Stimulated activated CD8-positive, alpha-beta memory T cell treated with anti-CD3 and anti-CD28 coated beads, Interleukin-15, amount 100 ng/mL, for 24 hours (primary cell): ENCODE data around the gene GLP2R.
"Not testable (repeated sequence)": the region's sequence is repeated elsewhere in the genome, so short reads cannot be mapped to it uniquely, and the experiment has no call there.

Experiments
- DNase-seq: peaks from one replicate; pipeline ENCODE4 v3.0.0-alpha.2; 2020; ENCODE audit warnings: low read depth

Gene GLP2R, protein sequence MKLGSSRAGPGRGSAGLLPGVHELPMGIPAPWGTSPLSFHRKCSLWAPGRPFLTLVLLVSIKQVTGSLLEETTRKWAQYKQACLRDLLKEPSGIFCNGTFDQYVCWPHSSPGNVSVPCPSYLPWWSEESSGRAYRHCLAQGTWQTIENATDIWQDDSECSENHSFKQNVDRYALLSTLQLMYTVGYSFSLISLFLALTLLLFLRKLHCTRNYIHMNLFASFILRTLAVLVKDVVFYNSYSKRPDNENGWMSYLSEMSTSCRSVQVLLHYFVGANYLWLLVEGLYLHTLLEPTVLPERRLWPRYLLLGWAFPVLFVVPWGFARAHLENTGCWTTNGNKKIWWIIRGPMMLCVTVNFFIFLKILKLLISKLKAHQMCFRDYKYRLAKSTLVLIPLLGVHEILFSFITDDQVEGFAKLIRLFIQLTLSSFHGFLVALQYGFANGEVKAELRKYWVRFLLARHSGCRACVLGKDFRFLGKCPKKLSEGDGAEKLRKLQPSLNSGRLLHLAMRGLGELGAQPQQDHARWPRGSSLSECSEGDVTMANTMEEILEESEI

DNA sequence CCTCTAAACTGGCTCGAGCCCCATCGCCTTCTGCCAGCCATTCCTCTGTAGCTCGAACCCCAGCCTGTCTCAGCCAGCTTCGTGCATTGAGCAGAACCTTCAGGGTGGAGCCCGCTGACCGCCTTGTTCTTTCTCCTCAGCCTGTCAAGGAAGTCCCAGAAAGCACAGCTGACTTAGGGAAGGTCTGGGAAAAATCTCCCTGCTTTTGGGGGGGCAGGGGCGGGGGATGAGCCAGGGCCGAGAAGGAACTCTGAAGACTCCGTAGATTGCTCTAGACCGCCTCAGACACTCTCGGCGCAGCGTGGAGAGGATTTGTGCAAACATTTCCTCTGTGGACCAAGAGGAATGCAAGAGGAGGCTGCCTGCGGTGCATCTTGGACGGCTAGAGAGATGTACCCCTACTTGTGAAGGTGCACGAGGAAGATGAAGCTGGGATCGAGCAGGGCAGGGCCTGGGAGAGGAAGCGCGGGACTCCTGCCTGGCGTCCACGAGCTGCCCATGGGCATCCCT is at the start of gene GLP2R:
Gene GLP2R, plus strand, starts transcription at position 284 of the 510 bp plus-strand sequence. Its CDS starts 140 bp downstream, at position 424.
- no peak for DNase-seq

DNA sequence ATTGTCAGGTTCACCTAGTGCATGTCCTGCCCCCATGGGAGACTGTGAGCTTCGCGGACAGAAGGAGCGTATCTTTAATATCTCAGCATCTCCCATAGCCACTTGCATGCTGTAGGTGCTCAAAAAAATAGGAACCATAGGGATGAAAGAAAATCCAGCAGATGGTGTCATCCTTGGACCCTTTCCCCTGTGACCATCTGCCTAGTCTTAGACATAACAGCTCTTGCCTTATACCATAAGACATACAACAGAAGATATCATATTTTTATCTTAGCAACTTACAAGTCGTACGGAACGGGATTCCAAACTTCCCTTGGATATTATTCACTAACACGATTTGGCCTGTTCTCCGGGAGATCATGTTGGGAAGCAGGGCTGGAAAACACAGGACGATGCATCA is 48.8 kb upstream of the GLP2R start:
- no peak for DNase-seq

DNA sequence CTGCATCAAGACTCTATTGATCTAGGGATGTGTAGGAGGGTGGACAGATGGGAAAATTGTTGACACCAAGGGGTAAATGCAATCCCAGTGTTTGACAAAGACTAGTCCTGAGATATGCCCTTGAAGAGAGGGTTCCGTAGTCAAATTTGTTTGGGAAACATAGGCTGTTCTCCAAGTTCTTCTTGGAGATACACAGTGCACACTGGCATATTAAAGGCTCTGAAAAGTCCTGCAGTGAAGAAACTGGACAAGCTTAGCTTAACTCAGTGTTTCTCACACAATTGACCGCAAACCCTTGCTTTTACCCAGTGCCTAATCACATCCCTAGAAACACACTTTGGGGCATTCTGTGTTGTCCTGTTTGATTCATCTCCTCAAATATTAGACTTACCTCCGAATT is 45.2 kb upstream of the GLP2R start:
- DNase-seq, result no peak

DNA sequence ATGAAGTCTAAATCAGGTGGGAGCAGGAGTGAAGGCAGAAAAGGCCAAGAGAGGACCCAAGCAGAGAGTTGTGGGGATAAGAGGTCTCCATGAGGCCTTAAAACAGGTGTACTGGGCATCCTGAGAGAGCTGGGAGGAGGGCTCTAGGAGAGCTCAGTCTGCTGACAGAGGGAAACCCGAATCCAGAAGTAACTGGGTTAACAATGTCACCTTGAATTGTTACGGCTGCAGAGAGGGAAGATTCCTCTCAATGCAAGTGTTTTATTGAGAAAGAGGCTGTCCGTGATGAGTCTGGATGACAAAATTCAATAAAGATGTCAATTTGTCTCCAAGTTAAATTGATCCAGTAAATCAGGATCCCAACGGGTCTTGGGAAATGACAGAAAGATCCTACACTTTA is 42.7 kb upstream of the GLP2R start:
- DNase-seq, result no peak

DNA sequence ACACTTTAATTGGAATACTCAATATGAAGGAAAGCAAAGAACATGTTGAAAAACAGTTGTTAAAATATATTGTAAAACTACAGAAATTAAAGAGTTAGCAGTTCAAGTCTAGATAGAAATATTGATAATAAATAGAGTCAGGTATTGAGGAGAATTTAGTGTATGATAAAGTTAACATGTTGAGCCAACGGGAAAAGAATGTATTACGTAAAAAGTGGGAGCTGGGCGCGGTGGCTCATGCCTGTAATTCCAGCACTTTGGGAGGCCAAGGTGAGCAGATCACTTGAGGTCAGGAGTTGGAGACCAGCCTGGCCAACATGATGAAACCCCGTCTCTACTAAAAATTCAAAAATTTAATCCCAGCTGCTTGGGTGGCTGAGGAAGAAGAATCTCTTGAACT is 42.3 kb upstream of the GLP2R start:
- DNase-seq, result not testable (repeated sequence)

DNA sequence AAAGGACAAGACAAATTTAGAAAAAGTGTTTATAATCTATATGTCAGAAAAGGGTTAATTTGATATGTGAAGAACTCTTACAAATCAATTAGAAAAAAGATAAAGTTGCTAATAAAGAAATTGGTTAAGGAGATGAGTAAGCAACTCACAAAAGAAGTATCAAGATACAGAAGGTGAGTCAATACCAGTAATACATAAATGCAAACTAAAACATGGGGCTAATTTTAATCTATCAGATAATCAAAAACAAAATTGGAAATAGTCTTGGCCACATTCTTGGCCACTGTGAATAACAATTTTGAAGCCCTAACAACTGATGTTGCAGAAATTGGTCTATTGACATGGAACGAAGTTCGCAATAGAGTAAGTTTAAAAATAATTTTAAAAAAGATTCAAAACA is 41.2 kb upstream of the GLP2R start:
- no peak for DNase-seq

DNA sequence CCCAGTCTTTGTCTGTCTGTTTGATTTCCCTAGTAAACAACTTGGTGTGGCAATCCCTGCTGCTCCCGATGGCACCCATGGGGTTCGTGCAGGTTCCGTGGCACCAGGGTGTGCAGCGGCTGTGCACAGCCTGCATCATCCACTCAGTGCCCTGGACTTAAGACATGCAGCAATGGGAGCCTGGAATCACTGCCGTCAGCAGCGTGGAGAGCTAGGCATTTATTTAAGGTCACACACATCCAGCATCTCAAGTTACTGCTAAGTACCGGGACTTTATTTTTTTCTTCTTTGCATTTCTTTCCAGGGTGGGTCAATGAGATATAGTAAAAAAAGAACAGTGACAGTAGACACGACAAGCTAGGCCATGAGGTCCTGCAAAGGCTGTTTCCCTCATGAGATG is 37.1 kb upstream of the GLP2R start:
- no peak for DNase-seq

DNA sequence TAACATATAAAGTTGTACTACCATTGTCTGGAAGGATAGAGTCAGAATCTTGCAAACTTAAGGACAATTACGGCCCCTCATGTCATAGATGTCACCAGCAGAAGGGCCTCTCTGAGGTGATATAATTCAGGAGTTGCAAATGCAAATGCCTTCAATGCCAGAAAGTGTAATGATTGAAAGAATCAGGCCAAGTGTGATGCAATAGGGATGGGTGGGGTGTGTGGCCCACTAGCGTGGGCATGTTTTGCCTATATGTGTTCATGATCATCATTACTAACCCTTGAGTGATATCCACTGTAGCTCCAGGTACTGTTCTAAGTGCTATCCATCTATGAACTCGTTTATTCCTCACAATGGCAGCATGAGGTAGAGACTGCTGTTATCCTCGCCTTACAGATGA is 35.4 kb upstream of the GLP2R start:
- no peak for DNase-seq

DNA sequence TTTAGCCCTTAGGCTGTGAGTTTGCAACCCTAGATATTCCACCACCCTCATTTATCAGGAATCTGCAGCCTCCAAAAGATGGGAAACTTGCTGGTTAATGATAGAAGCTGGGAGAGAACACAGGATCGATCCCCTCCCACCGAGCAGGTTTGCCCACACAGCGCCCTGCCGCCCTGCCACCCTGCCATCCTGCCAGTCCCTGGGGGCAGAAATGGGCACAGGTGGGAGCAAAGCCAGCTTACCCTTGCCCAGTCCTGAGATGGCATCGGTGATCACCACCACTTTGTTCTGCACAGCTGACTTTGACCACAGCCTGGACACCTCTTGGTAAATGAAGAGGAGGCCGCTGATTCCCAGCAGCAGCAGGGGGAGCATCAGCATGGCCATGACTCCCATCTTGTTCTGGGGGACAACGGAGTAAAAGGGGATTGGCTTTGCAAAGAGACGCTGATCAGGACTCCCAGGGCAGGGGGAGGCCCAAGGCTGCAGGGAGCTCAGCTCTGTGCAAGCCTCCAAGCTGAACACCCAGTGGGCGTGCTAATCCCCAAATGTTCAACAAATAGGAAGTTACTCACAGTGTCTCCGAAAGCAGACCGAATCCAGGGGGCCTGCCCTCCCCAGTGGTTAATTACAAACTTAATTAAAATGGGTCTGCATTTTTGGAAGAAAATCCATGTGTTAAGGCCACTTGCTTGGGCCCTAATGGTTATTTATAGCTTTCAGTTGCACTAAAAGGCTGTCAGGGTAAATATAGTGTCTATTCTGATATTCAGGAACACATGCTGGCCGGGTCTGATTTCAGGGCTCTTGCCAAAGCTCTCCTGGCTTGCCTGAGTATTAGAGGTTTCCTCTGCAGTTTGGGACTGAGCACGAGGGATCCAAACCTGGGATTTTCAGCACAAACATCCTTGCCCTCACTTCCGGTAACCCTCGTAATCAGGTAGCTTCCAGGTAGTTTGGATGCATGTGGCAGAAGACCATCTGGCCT is 34.5 kb upstream of the GLP2R start, which contains the start of gene DHRS7C:
Gene DHRS7C, minus strand, starts transcription at position 704 of the 988 bp plus-strand sequence. Its CDS starts 308 bp downstream, at position 396.
- DNase-seq, result no peak

DNA sequence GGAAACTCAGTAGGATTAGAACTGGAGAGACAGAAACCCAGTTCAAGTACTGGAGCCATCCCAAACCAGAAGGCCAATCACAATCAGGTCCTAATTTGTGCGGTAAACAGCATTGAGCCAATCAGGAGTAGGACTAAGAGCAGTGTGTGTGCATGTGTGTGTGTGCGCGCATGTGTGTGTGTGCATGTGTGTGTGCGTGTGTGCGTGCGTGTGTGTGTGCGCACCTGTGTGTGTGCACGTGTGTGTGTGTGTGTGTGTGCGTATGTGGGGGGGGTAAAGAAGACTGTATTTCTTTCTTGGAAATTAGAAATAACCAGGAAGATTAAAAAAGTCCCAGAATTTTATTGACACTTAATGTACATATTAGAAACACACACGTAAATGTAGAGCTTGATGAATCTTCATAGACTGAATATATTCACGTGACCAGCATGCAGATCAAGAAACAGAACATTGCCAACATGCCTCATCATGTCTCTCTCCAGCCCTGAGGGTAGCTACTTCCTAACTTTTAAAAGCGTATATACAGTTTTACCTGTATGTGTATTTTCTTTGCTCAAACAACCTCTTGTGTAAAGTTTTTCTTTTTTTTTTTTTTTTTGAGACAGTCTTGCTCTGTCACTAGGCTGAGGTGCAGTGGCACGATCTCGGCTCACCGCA is 33.4 kb upstream of the GLP2R start:
- no peak for DNase-seq

DNA sequence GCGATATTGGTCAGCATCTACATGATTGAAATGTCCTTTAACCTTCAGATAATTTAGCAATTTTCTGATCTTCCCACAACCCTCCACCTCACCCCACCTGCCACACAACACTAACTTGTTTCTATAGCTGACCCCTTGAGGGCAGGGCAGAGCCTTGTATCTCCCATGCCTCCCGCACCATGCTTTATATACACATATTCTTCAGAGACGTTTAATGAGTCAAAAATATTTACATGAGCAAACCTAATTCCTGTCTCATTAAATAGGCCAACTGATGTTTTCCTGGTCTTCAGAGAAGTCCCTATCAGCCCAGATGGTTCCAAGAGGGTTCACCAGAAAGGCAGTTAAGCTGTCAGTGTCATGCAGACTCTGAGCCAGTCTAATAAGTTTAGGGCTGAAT is 27.7 kb upstream of the GLP2R start:
- no peak for DNase-seq

DNA sequence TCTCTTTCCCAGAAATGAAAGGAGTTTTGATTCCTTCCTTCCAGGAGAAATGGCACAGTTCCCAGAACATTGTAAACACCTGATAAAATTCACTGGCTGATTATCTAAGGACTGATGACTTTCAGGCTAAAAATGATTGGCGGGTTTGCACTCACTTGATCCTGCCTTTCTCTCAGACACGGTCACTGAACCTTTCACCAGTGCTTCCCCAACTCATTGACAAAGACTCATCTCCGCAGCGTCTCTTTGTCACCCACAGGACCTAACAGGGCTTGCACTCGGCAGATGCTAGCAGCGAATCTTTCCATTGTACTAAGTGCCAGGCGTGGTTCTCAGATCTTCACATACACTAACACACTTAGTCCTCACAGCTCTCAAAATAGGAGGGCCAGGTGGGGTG is 27.0 kb upstream of the GLP2R start:
- DNase-seq, result no peak

DNA sequence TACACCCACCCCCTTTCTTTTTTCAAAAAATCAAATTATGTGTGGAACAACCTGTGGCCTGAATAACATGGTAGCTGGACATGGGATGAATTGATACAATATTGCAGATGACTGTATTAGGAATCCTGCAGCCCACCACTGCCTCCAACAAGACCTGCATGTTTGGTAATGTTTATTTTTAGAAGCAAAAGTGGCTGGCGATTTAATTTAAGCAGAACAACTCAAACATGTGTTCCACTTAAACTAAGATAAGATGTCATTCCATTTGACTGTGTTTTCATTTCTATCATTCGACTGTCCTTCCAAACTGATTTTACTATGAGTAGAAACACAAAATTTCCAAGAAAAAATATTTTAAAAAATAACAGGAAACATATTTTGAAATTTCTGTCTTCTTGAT is 24.2 kb upstream of the GLP2R start:
- no peak for DNase-seq

DNA sequence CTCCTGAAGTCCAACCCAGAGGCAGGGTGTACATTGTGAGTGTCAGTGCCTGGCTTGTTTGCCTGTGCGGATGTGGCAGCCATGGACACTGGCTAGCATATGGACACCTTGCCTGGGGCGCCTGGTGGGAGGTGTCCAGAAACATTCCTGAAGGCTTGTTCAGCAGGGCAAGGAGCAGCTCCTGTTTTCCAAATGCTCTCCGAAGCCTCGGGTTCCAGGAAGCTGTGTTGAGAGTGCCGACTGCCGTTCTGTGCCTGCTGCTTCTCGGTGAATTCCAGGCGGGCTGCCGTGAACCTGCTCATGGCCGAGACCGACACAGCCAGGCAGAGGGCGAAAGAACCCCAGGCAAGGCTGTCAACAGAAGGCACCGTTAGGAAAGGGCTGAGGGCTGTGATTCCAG is 23.4 kb upstream of the GLP2R start:
- no peak for DNase-seq

DNA sequence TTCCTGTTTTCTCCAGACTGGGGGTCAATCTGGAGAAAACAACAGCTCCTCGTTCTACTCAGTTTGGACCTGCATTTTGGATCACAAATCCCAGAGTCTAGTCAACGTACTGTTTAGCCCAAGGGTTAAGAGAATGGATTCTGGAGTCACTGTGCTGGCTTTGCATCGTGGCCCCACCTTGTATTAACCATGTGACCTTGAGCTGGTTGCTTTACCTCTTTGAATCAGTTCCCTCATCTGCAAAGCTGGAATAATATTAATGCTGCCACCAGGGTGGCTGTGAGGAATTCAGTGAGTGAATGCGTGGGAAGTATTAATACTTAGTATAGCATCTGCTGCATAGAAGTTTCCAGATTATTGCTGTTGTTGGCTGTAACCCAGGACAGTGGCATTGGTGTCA is 23.0 kb upstream of the GLP2R start:
- DNase-seq, result no peak

DNA sequence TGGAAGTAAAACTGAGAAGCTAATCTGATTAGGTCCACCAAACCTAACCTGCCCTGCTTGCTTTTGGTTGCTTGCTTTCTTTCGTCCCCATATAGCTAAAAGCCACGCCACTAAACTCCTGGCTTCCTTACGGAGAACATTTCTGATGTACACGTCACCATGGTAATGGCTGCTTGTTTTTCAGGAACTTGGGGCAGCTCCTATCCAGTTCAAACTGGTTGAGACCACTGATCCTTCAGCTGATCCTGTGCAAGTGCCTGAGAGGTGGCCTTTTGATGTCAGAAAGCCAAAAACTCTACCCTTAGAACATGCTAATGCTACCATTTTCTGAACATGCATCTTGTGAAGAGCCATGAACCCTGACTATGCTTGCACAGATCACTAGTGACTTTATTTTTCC is 20.0 kb upstream of the GLP2R start:
- DNase-seq, result no peak

DNA sequence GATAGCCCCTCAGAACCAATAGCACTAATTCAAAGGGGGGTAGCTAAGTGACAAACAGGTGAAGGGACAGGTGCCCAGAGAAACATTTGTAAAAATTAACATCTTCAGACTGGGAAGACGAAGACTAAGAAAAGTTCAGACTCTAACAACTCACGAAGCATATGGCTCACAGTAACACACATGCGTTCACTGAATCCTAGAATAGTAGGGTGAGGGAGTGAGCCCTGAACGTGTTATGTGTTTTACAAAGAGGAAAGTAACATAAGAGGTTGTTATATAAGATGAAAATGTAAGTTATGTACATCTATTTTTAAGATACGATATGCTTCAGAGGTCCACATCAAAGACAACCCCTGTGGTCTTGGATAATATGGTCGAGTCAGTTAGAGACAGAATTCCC is 19.0 kb upstream of the GLP2R start:
- no peak for DNase-seq

DNA sequence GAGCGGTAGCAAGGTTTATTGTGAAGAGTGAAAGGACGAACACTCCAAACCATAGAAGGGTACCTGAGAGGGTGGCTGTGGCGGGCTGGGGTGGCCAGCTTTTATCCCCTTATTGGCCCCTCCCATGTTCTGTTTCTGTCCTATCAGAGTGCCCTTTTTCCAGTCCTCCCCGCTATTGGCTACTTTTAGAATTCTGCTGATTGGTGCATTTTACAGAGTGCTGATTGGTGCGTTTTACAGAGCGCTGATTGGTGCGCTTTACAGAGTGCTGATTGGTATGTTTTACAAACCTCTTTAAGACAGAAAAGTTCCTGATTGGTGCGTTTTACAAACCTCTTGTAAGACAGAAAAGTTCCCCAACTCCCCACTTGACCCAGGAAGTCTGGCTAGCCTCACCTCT is 16.3 kb upstream of the GLP2R start:
- DNase-seq, result no peak

DNA sequence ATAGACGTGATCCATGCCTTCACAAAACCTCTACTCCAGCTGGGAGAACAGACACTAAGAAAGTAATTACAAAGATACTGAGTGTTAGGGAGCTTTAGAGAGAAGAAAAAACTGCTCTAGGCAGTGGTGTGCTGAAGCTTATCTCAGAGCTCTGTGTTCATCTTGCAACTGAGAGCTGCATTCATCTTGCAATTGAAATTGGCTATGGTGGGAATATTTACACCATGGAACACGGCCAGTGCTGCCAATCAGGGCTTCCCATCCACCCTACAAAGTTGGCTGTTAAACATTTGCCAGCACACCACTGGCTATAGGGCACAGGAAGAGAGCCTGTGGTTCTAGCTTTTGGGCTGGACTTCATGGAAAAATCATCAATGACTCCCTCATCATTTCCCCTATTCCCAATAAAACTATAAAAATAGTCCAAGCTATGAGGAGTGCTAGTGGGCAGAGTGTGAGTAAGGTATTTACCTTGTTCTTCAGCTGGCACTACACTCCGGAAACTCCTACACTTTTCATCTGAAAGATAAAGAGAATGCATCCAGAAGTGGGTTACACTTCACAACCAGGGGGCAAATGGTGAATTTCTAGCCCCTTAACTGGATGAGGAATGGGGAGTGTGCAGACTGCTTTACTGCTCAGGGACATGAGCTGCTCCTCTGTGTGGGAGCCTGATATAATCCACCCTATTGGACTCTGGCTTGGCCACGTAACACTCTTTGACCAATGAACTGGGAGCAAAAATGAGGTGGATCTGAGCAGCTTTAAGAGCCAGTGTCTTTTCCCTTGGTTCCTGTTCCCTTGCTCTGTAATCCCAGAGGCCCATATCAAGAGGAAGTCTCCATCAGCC is 15.4 kb upstream of the GLP2R start:
- no peak for DNase-seq

DNA sequence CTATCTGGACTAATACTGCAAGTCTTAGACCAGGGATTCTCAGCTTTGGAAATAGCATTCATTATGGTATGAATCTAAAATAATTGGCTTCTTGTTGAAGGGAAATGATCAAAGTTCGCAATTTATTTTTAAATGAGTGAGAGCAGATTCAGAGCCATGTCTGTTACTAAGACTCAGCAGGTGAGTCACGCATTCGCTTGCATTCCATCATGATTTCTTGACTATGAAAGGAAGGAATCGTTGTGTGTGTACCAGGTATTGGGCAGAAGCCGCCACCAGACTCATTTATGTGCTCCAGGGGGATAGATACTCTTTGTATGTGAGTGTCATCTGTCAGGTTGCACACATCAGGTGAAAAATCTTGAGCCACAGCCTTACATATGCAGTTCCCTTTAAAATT is 14.6 kb upstream of the GLP2R start:
- no peak for DNase-seq

DNA sequence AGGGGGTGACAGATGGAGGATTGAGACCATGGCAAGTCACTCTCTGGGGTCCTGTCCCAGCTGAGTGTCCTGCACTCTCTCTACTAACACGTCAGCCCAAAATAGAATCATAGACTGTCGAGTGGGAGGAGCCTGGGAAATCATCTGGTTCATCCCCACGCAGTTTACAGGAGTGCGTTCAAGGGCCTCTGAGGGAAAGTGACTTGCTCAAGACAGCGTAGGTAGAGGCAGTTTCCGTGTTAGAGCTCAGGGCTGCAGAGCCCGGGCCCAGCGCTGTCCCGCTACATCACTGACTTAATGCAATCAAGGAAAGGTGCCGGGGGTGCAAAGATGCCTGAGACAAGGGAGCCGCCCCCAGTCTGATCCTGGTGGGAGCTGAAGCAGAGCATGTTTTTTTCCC is 14.2 kb upstream of the GLP2R start:
- no peak for DNase-seq
